Measurements from ENCODE around the gene C11orf91.

DNA sequence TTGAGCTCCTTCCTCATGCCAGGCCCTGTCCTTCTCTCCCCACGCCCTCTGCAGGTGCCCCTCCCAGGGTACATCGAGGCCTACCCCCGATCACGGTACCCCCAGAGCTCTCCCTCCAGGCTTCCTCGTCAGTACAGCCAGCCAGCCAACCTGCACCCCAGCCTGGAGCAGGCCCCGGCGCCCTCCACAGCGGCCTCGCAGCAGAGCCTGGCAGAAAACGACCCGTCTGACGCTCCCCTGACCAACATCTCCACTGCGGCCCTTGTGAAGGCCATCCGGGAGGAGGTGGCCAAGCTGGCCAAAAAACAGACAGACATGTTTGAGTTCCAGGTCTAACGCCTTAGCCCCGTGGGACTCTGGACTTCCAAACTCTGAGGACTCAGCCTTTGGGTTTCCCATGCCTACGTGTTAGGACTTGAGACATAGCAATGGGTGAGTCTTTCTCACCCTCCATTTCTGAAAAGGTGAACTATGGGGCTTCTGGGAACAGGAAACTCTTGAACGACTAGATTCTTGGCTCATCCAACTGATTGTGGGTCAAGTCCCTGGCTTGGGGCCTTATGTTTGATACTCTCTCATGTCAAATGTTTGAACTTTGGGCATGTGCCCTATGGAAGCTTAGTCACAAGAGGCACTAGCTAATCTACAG lies 32.7 kb downstream of the C11orf91 start:
- TF ChIP-seq, protein P1, sequence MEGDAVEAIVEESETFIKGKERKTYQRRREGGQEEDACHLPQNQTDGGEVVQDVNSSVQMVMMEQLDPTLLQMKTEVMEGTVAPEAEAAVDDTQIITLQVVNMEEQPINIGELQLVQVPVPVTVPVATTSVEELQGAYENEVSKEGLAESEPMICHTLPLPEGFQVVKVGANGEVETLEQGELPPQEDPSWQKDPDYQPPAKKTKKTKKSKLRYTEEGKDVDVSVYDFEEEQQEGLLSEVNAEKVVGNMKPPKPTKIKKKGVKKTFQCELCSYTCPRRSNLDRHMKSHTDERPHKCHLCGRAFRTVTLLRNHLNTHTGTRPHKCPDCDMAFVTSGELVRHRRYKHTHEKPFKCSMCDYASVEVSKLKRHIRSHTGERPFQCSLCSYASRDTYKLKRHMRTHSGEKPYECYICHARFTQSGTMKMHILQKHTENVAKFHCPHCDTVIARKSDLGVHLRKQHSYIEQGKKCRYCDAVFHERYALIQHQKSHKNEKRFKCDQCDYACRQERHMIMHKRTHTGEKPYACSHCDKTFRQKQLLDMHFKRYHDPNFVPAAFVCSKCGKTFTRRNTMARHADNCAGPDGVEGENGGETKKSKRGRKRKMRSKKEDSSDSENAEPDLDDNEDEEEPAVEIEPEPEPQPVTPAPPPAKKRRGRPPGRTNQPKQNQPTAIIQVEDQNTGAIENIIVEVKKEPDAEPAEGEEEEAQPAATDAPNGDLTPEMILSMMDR (IDR thresholded peaks at IDR 0.05; ENCODE audit: low read depth, low read length, missing input control), result no peak
- TF ChIP-seq, protein P2, sequence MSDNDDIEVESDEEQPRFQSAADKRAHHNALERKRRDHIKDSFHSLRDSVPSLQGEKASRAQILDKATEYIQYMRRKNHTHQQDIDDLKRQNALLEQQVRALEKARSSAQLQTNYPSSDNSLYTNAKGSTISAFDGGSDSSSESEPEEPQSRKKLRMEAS (IDR thresholded peaks at IDR 0.05), result no peak
- no peak for TF ChIP-seq JUND (IDR thresholded peaks at IDR 0.05)
- TF ChIP-seq FOXA1 (IDR thresholded peaks at IDR 0.05), result no peak
- no peak for TF ChIP-seq RXRA (IDR thresholded peaks at IDR 0.05)

Measured in liver (tissue), 3 donors.